ENCODE data around the gene RIPK3.

- TF ChIP-seq CTCF (IDR thresholded peaks at IDR 0.05) (no peak), POLR2AphosphoS5 (IDR thresholded peaks at IDR 0.05; ENCODE audit: low read depth, low read length) (no peak)
Observed at GRCh38 chr14:24360281-24360680, 20.5 kb upstream of the RIPK3 start.

Data from SK-N-SH (cell line).